HG03457 (cell line): ENCODE data around the gene S100A1.
"Not testable (repeated sequence)": the region's sequence is repeated elsewhere in the genome, so short reads cannot be mapped to it uniquely, and the experiment has no call there.

Experiments
- ATAC-seq: cut with Tn5 transposase; IDR thresholded peaks from one replicate; pipeline ENCODE4 v1.9.1; 2021; ENCODE audit warnings: moderate number of reproducible peaks; ENCODE audit not compliant: unreplicated experiment

S100A1 gene

GRCh38 chr1:153652805-153653500 lies 24.7 kb downstream of the S100A1 start:
- no peak for ATAC-seq

GRCh38 chr1:153655333-153655732 lies 27.1 kb downstream of the S100A1 start:
- no peak for ATAC-seq

- ATAC-seq, result peak; percentile 68
Measured at GRCh38 chr1:153658400-153659174, 30.4 kb downstream of the S100A1 start, which contains the start of gene SNAPIN. TSS of gene SNAPIN (plus strand) at chr1:153658703. CDS start at chr1:153658744, 41 bp downstream.

- no peak for ATAC-seq
Measured at GRCh38 chr1:153659175-153659534, 30.9 kb downstream of the S100A1 start.

- no peak for ATAC-seq
Measured at GRCh38 chr1:153659656-153660055, 31.4 kb downstream of the S100A1 start.

GRCh38 chr1:153661111-153661708 lies 33.0 kb downstream of the S100A1 start:
- ATAC-seq, result no peak

GRCh38 chr1:153662269-153662668 lies 34.0 kb downstream of the S100A1 start:
- no peak for ATAC-seq

- no peak for ATAC-seq
Measured at GRCh38 chr1:153663211-153663610, 35.0 kb downstream of the S100A1 start.

- ATAC-seq, result no peak
Measured at GRCh38 chr1:153667439-153667838, 39.2 kb downstream of the S100A1 start.

- ATAC-seq, result not testable (repeated sequence)
Measured at GRCh38 chr1:153668672-153669071, 40.4 kb downstream of the S100A1 start.

GRCh38 chr1:153669606-153670005 lies 41.4 kb downstream of the S100A1 start:
- ATAC-seq, result no peak

- ATAC-seq, result no peak
Measured at GRCh38 chr1:153670257-153670858, 42.1 kb downstream of the S100A1 start.

- peak; percentile 85 for ATAC-seq
Measured at GRCh38 chr1:153670859-153671627, 42.8 kb downstream of the S100A1 start, which contains the start of gene ILF2. TSS of gene ILF2 (minus strand) at chr1:153670993. CDS start at chr1:153670922, 71 bp downstream.

GRCh38 chr1:153671628-153672353 lies 43.6 kb downstream of the S100A1 start:
- ATAC-seq, result not testable (repeated sequence)

- no peak for ATAC-seq
Measured at GRCh38 chr1:153673511-153673910, 45.3 kb downstream of the S100A1 start.

- no peak for ATAC-seq
Measured at GRCh38 chr1:153677718-153678518, 49.7 kb downstream of the S100A1 start.

- ATAC-seq, result no peak
Measured at GRCh38 chr1:153678519-153679336, 50.5 kb downstream of the S100A1 start, which contains the start of gene NPR1. TSS of gene NPR1 (plus strand) at chr1:153678688. CDS start at chr1:153679109, 421 bp downstream.
